HEK293 (cell line): ENCODE measurements around the gene RIMS4.

ENCODE experiments used
- CTCF ChIA-PET: fragments of 350-600 bp; formaldehyde crosslinking; extraction: SDS; loops from one replicate; lab custom pipeline; 2021; ENCODE audit warnings: antibody characterized with exemption; lab: Yijun Ruan, JAX
- POLR2A ChIA-PET: fragments of 300-600 bp; formaldehyde crosslinking; extraction: SDS; loops from one replicate; lab custom pipeline; 2020; ENCODE audit warnings: antibody characterized with exemption, inconsistent platforms; lab: Yijun Ruan, JAX
- H3K27ac ChIP-seq: fragments of 200-500 bp; sonication (Bioruptor generic); 2 replicates; pipeline ENCODE4 v1.5.1; 2014; ENCODE audit warnings: low read depth, low read length, control low read depth, inconsistent platforms; ENCODE audit errors: extremely low read depth
- H3K36me3 ChIP-seq, 2 experiments: fragments of 200-500 bp in 1 of 2; sonication (Bioruptor generic) in 1 of 2; 1 replicate in 1 of 2; 2 replicates in 1 of 2; pipeline ENCODE4 v1.5.1; 2014 to 2017; ENCODE audit warnings: inconsistent platforms in 2 of 2, low read length in 2 of 2; ENCODE audit not compliant: control insufficient read depth in 2 of 2, insufficient read depth in 1 of 2
- H3K4me1 ChIP-seq: fragments of 200-500 bp; sonication (Bioruptor generic); 2 replicates; pipeline ENCODE4 v1.5.1; 2014; ENCODE audit warnings: mild to moderate bottlenecking, low read length, inconsistent platforms; ENCODE audit not compliant: control insufficient read depth, insufficient read depth
- H3K4me3 ChIP-seq: 2 replicates; pipeline ENCODE4 v1.5.1; 2011; ENCODE audit warnings: low read depth, mild to moderate bottlenecking, control low read depth, low read length, moderate library complexity
- H3K9me3 ChIP-seq: fragments of 200-500 bp; sonication (Bioruptor generic); 2 replicates; pipeline ENCODE4 v1.5.1; 2014; ENCODE audit warnings: low read depth, low read length, inconsistent platforms; ENCODE audit not compliant: control insufficient read depth, insufficient read depth
- HOXA7 ChIP-seq: sonication (generic); formaldehyde crosslinking; IDR thresholded peaks from 2 replicates; pipeline ENCODE4 v1.8.1; 2022; ENCODE audit warnings: missing genetic modification reagents, borderline replicate concordance
- MYNN ChIP-seq: fragments of 450-650 bp; formaldehyde crosslinking; IDR thresholded peaks from 2 replicates; pipeline ENCODE4 v1.5.1; 2016; ENCODE audit warnings: missing biosample characterization, missing genetic modification characterization, borderline replicate concordance
- SP3 ChIP-seq: fragments of 450-650 bp; formaldehyde crosslinking; IDR thresholded peaks from 2 replicates; pipeline ENCODE4 v1.5.1; 2016; ENCODE audit warnings: missing biosample characterization, missing genetic modification characterization
- ZBTB17 ChIP-seq: fragments of 450-650 bp; formaldehyde crosslinking; IDR thresholded peaks from 2 replicates; pipeline ENCODE4 v1.5.1; 2016; ENCODE audit warnings: missing biosample characterization, missing genetic modification characterization
- ZBTB20 ChIP-seq: fragments of 450-650 bp; formaldehyde crosslinking; IDR thresholded peaks from 2 replicates; pipeline ENCODE4 v1.5.1; 2016; ENCODE audit warnings: missing biosample characterization, missing genetic modification characterization
- ZEB2 ChIP-seq: fragments of 450-650 bp; formaldehyde crosslinking; IDR thresholded peaks from 2 replicates; pipeline ENCODE4 v1.5.1; 2016; ENCODE audit warnings: missing biosample characterization, missing genetic modification characterization
- ZFHX2 ChIP-seq: fragments of 450-650 bp; formaldehyde crosslinking; conservative IDR thresholded peaks from 2 replicates; pipeline ENCODE4 v1.5.1; 2016; ENCODE audit warnings: missing biosample characterization, missing genetic modification characterization
- ZNF221 ChIP-seq: fragments of 450-650 bp; formaldehyde crosslinking; IDR thresholded peaks from 2 replicates; pipeline ENCODE4 v1.5.1; 2017; ENCODE audit warnings: missing biosample characterization, missing genetic modification characterization, borderline replicate concordance
- ZNF223 ChIP-seq: fragments of 450-650 bp; formaldehyde crosslinking; IDR thresholded peaks from 2 replicates; pipeline ENCODE4 v1.5.1; 2016; ENCODE audit warnings: missing biosample characterization, missing genetic modification characterization
- ZNF335 ChIP-seq: fragments of 450-650 bp; formaldehyde crosslinking; conservative IDR thresholded peaks from 2 replicates; pipeline ENCODE4 v1.5.1; 2016; ENCODE audit warnings: missing biosample characterization, missing genetic modification characterization
- ZNF416 ChIP-seq: fragments of 450-650 bp; formaldehyde crosslinking; IDR thresholded peaks from 2 replicates; pipeline ENCODE4 v1.5.1; 2016; ENCODE audit warnings: missing biosample characterization, missing genetic modification characterization
- ZNF596 ChIP-seq: fragments of 450-650 bp; IDR thresholded peaks from 2 replicates; pipeline ENCODE4 v1.5.0; 2018; ENCODE audit warnings: missing biosample characterization, mild to moderate bottlenecking, missing genetic modification characterization, moderate library complexity
- ZNF610 ChIP-seq: fragments of 450-650 bp; formaldehyde crosslinking; IDR thresholded peaks from 2 replicates; pipeline ENCODE4 v1.5.1; 2016; ENCODE audit warnings: missing biosample characterization, missing genetic modification characterization, borderline replicate concordance
- ZNF707 ChIP-seq: fragments of 450-650 bp; formaldehyde crosslinking; IDR thresholded peaks from 2 replicates; pipeline ENCODE4 v1.5.1; 2016; ENCODE audit warnings: missing biosample characterization, missing genetic modification characterization
- ZNF776 ChIP-seq: fragments of 450-650 bp; formaldehyde crosslinking; IDR thresholded peaks from 2 replicates; pipeline ENCODE4 v1.5.0; 2017; ENCODE audit warnings: missing biosample characterization, missing genetic modification characterization, borderline replicate concordance
- TF ChIP-seq, protein P1 (sequence below): fragments of 450-650 bp; formaldehyde crosslinking; IDR thresholded peaks from 2 replicates; pipeline ENCODE4 v1.5.1; 2016; ENCODE audit warnings: missing biosample characterization, missing genetic modification characterization
- TF ChIP-seq, protein P2 (sequence below): fragments of 450-650 bp; formaldehyde crosslinking; IDR thresholded peaks from 2 replicates; pipeline ENCODE4 v1.5.1; 2016; ENCODE audit warnings: missing biosample characterization, missing genetic modification characterization
- TF ChIP-seq, protein P3 (sequence below): fragments of 450-650 bp; IDR thresholded peaks from 2 replicates; pipeline ENCODE4 v1.5.1; 2018; ENCODE audit warnings: missing biosample characterization, mild to moderate bottlenecking, missing genetic modification characterization

Gene RIMS4

DNA sequence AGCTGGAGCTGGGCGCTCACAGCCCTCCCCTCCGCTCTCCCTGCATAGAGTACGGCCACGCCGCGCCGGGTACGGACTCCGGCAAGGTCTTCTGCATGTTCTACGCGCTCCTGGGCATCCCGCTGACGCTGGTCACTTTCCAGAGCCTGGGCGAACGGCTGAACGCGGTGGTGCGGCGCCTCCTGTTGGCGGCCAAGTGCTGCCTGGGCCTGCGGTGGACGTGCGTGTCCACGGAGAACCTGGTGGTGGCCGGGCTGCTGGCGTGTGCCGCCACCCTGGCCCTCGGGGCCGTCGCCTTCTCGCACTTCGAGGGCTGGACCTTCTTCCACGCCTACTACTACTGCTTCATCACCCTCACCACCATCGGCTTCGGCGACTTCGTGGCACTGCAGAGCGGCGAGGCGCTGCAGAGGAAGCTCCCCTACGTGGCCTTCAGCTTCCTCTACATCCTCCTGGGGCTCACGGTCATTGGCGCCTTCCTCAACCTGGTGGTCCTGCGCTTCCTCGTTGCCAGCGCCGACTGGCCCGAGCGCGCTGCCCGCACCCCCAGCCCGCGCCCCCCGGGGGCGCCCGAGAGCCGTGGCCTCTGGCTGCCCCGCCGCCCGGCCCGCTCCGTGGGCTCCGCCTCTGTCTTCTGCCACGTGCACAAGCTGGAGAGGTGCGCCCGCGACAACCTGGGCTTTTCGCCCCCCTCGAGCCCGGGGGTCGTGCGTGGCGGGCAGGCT is 60.1 kb downstream of the RIMS4 start:
- TF ChIP-seq ZNF335 (tag by site-specific recombination) (no peak), SP3 (tag by site-specific recombination) (no peak), ZNF223 (tag by site-specific recombination) (no peak), ZNF416 (tag by site-specific recombination) (no peak), ZNF610 (tag by site-specific recombination) (no peak), ZNF596 (tag by site-specific recombination) (no peak), ZFHX2 (no peak), ZNF707 (tag by site-specific recombination) (no peak), ZNF221 (tag by site-specific recombination) (no peak), HOXA7 (no peak), ZEB2 (tag by site-specific recombination) (no peak), MYNN (no peak), ZBTB17 (no peak), ZNF776 (tag by site-specific recombination) (no peak)
- TF ChIP-seq, protein P1, sequence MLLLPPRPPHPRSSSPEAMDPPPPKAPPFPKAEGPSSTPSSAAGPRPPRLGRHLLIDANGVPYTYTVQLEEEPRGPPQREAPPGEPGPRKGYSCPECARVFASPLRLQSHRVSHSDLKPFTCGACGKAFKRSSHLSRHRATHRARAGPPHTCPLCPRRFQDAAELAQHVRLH (tag by site-specific recombination): no peak
- TF ChIP-seq, protein P2, sequence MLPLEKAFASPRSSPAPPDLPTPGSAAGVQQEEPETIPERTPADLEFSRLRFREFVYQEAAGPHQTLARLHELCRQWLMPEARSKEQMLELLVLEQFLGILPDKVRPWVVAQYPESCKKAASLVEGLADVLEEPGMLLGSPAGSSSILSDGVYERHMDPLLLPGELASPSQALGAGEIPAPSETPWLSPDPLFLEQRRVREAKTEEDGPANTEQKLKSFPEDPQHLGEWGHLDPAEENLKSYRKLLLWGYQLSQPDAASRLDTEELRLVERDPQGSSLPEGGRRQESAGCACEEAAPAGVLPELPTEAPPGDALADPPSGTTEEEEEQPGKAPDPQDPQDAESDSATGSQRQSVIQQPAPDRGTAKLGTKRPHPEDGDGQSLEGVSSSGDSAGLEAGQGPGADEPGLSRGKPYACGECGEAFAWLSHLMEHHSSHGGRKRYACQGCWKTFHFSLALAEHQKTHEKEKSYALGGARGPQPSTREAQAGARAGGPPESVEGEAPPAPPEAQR (tag by site-specific recombination): no peak
- TF ChIP-seq, protein P3, sequence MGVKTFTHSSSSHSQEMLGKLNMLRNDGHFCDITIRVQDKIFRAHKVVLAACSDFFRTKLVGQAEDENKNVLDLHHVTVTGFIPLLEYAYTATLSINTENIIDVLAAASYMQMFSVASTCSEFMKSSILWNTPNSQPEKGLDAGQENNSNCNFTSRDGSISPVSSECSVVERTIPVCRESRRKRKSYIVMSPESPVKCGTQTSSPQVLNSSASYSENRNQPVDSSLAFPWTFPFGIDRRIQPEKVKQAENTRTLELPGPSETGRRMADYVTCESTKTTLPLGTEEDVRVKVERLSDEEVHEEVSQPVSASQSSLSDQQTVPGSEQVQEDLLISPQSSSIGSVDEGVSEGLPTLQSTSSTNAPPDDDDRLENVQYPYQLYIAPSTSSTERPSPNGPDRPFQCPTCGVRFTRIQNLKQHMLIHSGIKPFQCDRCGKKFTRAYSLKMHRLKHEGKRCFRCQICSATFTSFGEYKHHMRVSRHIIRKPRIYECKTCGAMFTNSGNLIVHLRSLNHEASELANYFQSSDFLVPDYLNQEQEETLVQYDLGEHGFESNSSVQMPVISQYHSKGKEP (tag by site-specific recombination): no peak
- ChIA-PET CTCF (interaction anchor here (3.7 kb wide), 1 partner anchor 111 kb away, joined by 26 read pairs; no protein-coding TSS in a partner anchor), POLR2A (interaction anchor here (0.5 kb wide), 1 partner anchor 28 kb away, joined by 4 read pairs; no protein-coding TSS in a partner anchor)
- no peak overlapping the region for H3K4me3 ChIP-seq
- H3K9me3 ChIP-seq: no peaks in the 10 kb centered on the region
- H3K36me3 ChIP-seq: no peaks in the 10 kb centered on the region
- H3K4me1 ChIP-seq: peaks cover 4% of the 10 kb centered on the region; the same call in 1 of the 2 replicates
- H3K27ac ChIP-seq: no peak overlapping the region

DNA sequence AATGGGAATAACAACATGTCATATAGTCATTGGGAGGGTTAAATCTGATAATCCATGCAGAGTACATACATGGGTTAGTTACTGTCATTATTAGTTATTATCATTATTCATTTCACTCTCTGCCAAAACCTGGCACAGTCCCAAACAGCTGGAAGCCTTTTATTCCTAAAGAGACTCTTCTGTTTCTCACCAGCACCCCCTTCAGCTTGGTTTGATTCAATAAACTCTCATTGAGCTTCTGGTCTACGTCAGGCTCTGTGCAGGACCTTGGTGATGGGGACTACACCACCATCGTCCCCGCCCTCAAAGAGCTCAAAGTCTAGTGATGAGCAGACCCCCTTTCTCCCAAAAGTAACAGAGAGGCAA is 62.4 kb downstream of the RIMS4 start:
- ChIA-PET CTCF (interaction anchor here (0.6 to 3.7 kb wide), 38 partner anchors 8 to 1736 kb away, joined by 3 to 26 read pairs (median 4); partner anchors contain the start of gene YWHAB), POLR2A (interaction anchor here (0.9 kb wide), 2 partner anchors 104 to 137 kb away, joined by 3 to 4 read pairs; no protein-coding TSS in a partner anchor)
- Histone ChIP-seq H3K9me3 (no peaks in the 10 kb centered on the region), H3K27ac (no peak overlapping the region), H3K4me1 (peaks cover 4% of the 10 kb centered on the region; the same call in 1 of the 2 replicates), H3K4me3 (no peak overlapping the region), H3K36me3 (no peaks in the 10 kb centered on the region)
- TF ChIP-seq ZBTB20: no peak
